Stimulated activated effector memory CD8-positive, alpha-beta T cell treated with anti-CD3 and anti-CD28 coated beads, Interleukin-12 subunit alpha, Interleukin-12 subunit beta, amount 100 ng/mL, for 72 hours (primary cell): Measurements from ENCODE around the gene CLEC10A.
A peak's percentile ranks its signal among the peaks of the same experiment; 100 is the strongest.
"Not testable (repeated sequence)": the region's sequence is repeated elsewhere in the genome, so short reads cannot be mapped to it uniquely, and the experiment has no call there.

Experiments used
- ATAC-seq: fragments of 150-1000 bp; cut with Tn5 transposase; 2 replicates; pipeline ENCODE4 v1.10.0; 2021
- DNase-seq, 2 donors: peaks; one replicate each; pipeline ENCODE4 v3.0.0; 2021 to 2022; ENCODE audit warnings: low spot score in 2 of 2
- H3K27ac Mint-ChIP-seq: one replicate; pipeline ENCODE4 v1.8.0; 2022; ENCODE audit warnings: mild to moderate bottlenecking, mixed read lengths
- H3K36me3 Mint-ChIP-seq: one replicate; pipeline ENCODE4 v1.8.0; 2022; ENCODE audit warnings: mild to moderate bottlenecking, mixed read lengths
- H3K4me1 Mint-ChIP-seq: one replicate; pipeline ENCODE4 v1.8.0; 2022; ENCODE audit warnings: mixed read lengths
- H3K4me3 Mint-ChIP-seq: one replicate; pipeline ENCODE4 v1.8.0; 2022; ENCODE audit warnings: mild to moderate bottlenecking, mixed read lengths
- H3K9me3 Mint-ChIP-seq: one replicate; pipeline ENCODE4 v1.8.0; 2022; ENCODE audit warnings: mixed read lengths

The CLEC10A gene

GRCh38 chr17:7112510-7113108, 32.6 kb upstream of the CLEC10A start:
- H3K9me3 Mint-ChIP-seq, result no peaks in the 10 kb centered on the region
- H3K36me3 Mint-ChIP-seq, result no peaks in the 10 kb centered on the region
- DNase-seq, result no peak
- H3K4me3 Mint-ChIP-seq, result no peak overlapping the region
- peak; percentile 6 for ATAC-seq
- no peak overlapping the region for H3K27ac Mint-ChIP-seq
- H3K4me1 Mint-ChIP-seq, result peaks cover 13% of the 10 kb centered on the region

DNA sequence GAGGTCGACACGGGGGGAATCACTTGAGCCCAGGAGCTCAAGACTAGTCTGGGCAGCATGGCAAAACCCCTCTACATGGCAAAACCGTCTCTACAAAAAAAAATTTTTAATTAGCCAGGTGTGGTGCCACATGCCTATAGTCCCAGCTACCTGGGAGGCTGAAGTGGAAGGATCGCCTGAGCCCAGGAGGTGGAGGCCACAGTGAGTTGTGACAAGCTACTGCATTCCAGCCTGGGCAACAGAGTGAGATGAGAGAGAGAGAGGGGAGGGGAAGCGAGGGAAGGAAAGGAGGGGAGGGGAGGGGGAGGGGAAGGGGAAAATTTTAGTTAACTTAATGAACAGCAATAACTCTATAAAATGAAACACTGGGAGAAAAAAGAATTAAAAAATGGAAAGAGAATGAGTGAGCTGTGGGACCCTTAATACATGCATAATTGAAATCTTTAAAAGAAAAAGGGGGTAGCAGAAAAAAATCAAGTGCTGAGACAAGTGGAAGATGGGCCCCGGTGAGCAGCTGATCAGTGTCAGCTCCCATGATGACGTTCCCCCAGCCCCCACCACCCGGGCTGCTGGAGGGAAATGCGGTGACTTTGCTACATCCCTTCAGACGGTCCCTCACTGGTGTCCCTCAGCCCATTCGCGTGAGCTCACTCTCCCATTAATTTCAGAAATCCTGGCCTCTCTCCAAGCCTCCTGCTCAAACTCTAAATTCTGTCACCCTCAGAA, 31.9 kb upstream of the CLEC10A start:
- DNase-seq (no peak), ATAC-seq (no peak)
- Mint-ChIP-seq H3K4me3 (no peak overlapping the region), H3K4me1 (peaks cover 13% of the 10 kb centered on the region), H3K36me3 (no peaks in the 10 kb centered on the region), H3K9me3 (no peaks in the 10 kb centered on the region), H3K27ac (no peak overlapping the region)

DNA sequence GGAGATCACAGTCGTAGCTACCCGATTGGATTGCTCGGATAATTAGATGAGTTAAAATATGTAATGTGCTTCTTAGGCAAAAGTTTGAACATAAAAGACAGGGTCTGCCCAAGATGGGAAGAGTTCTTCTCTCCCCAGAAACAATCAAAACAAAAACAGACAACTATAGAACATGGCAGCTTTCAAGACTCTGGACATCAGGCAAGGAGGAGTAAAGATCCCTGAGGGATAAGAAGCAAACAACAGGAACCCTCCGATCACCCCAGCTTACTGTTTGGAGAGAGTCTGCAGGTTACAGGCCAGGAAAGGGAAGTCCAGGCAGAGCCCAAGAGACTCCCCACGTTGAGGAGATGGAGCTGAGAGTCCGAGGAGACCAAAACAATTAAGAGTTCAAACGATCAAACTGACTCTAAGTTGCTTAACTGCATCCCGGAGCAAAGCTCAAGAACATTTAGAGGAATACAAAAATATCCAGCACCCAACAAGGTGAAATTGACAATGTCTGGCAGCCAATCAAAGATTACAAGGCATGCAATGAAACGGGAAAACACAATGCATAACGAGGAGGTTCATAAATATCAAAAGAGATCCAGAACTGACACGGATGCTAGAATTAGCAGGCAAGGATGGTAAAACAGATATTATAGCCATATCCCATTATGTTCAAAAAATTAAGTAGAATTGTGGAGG, 30.7 kb upstream of the CLEC10A start:
- H3K27ac Mint-ChIP-seq, result peak overlapping the region; percentile 67
- no peaks in the 10 kb centered on the region for H3K36me3 Mint-ChIP-seq
- H3K4me1 Mint-ChIP-seq, result peaks cover 13% of the 10 kb centered on the region
- H3K9me3 Mint-ChIP-seq, result no peaks in the 10 kb centered on the region
- ATAC-seq, result no peak
- no peak overlapping the region for H3K4me3 Mint-ChIP-seq
- DNase-seq, result no peak

- peaks cover 13% of the 10 kb centered on the region for H3K4me1 Mint-ChIP-seq
- H3K27ac Mint-ChIP-seq, result peak overlapping the region; percentile 67
- ATAC-seq (peak; percentile 51), DNase-seq (no peak)
- H3K9me3 Mint-ChIP-seq, result no peaks in the 10 kb centered on the region
- H3K36me3 Mint-ChIP-seq, result no peaks in the 10 kb centered on the region
- H3K4me3 Mint-ChIP-seq, result no peak overlapping the region
These were observed 29.6 kb upstream of the CLEC10A start for GRCh38 chr17:7109461-7110322.

DNA sequence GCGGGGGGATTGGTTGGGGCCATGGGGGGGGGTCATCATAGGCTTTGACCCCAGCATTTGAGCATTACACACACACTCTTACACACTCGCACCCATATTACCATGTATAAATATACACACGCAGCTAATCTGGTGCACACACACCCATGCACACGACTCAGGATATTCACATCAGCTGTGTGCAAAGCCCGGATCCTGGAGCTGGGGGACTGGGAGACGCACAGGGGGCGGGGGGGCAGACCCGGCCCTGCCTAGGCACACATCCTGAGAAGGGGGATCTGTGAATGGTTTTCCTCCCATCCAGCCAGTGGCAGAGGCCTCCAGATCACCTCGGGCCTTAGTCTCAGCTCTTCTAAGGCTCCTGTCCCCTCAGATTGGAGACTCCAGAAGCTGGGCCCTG, 28.9 kb upstream of the CLEC10A start:
- H3K4me3 Mint-ChIP-seq, result no peak overlapping the region
- H3K4me1 Mint-ChIP-seq, result peaks cover 13% of the 10 kb centered on the region
- H3K27ac Mint-ChIP-seq, result no peak overlapping the region
- no peaks in the 10 kb centered on the region for H3K36me3 Mint-ChIP-seq
- no peaks in the 10 kb centered on the region for H3K9me3 Mint-ChIP-seq
- no peak for DNase-seq
- ATAC-seq, result no peak

- no peak for DNase-seq
- peaks cover 13% of the 10 kb centered on the region for H3K4me1 Mint-ChIP-seq
- no peak overlapping the region for H3K4me3 Mint-ChIP-seq
- H3K9me3 Mint-ChIP-seq, result no peaks in the 10 kb centered on the region
- H3K27ac Mint-ChIP-seq, result no peak overlapping the region
- no peak for ATAC-seq
- no peaks in the 10 kb centered on the region for H3K36me3 Mint-ChIP-seq
These were observed 28.5 kb upstream of the CLEC10A start for GRCh38 chr17:7108560-7108925.

DNA sequence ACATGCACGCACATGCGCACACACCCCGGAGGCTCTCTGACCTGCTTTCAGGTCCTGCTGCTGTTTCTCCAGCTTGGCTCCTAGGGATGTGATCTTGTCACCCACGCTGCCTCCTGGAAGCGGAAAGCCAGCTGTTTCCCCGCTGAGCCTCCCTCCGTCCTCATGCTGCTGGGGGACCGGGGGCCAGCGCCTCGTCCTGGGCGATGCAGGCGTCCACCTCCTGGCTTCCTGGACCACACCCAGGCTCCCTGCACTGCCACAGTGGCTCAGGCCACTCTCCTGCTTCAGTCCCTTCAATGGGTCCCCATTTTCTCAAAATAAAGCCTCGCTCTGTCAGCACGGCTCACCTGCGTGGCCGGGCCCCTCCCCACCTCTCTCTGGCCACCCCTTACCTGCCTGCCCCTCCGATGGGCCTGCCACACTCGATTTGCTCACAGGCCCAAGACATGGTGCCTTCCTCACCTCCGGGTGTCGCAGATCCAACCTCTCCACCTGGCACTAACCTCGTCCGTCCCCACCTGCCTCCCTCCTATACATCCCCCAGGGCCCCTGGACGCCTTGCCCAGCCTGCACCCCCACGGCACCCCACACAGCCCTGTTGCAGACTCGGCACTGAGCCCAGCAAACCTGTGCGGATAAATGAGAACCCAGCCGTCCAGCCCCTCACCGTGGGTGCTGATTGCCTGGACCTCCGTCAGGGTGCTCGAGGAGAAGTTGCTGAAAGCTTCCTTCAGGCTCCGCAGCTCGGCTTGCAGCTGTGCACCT, 27.9 kb upstream of the CLEC10A start:
- DNase-seq (no peak), ATAC-seq (no peak)
- H3K4me1 Mint-ChIP-seq, result peaks cover 13% of the 10 kb centered on the region
- no peak overlapping the region for H3K27ac Mint-ChIP-seq
- H3K9me3 Mint-ChIP-seq, result no peaks in the 10 kb centered on the region
- H3K4me3 Mint-ChIP-seq, result no peak overlapping the region
- H3K36me3 Mint-ChIP-seq, result no peaks in the 10 kb centered on the region

GRCh38 chr17:7107012-7107754, 27.1 kb upstream of the CLEC10A start:
- no peak overlapping the region for H3K27ac Mint-ChIP-seq
- H3K36me3 Mint-ChIP-seq, result no peaks in the 10 kb centered on the region
- ATAC-seq (no peak), DNase-seq (no peak)
- no peak overlapping the region for H3K4me3 Mint-ChIP-seq
- no peaks in the 10 kb centered on the region for H3K9me3 Mint-ChIP-seq
- H3K4me1 Mint-ChIP-seq, result peaks cover 13% of the 10 kb centered on the region

DNA sequence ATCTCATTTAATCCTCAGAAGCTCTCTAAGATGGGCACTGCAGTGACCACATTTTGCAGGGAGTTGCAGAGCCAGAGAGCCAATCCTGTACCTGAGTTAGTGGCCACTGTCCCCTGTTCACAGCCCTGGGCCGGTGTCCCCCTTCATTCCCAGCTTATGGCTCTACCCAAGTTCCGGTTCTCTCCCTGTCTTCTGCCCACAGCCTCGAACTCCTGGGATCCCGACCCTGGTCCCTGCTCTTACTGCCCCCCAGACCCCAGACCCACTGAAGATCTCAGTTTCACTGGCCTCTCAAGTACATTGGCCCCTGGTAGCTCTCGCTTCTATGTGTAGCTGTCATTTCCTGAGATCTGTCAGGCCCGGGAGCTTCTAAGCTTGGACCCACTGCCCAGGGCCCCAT, 22.4 kb upstream of the CLEC10A start:
- Mint-ChIP-seq H3K9me3 (no peaks in the 10 kb centered on the region), H3K4me3 (no peak overlapping the region), H3K4me1 (no peaks in the 10 kb centered on the region), H3K36me3 (no peaks in the 10 kb centered on the region), H3K27ac (no peak overlapping the region)
- no peak for DNase-seq
- no peak for ATAC-seq

GRCh38 chr17:7101531-7101930, 21.5 kb upstream of the CLEC10A start:
- Mint-ChIP-seq H3K4me1 (no peaks in the 10 kb centered on the region), H3K36me3 (no peaks in the 10 kb centered on the region), H3K27ac (no peak overlapping the region), H3K9me3 (no peaks in the 10 kb centered on the region), H3K4me3 (no peak overlapping the region)
- DNase-seq, result no peak
- ATAC-seq, result no peak

DNA sequence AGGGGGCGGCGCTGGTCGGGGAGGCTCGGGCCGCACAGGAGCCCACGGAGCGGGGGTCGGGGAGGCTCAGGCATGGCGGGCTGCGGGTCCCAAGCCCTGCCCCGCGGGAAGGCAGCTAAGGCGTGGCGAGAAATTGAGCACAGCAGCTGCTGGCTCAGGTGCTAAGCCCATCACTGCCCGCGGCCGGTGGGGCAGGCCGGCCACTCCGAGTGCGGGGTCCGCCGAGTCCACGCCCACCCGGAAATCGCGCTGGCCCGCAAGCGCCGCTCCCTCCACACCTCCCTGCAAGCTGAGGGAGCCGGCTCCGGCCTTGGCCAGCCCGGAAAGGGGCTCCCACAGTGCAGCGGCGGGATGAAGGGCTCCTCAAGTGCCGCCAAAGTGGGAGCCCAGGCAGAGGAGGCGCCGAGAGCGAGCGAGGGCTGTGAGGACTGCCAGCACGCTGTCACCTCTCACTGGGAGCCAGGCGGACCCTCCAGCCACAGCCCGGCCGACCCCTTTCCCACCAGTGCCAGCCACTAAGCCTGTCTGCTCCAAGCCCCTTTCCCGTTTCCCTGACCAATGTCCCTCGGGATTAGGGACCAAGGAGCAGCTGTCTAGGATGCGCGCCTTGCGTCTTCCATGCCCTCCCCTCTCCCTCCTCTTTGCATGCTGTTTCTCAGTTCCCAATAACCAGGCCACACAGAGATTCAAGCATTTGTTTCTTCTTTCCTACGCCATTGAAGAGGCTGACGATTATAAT, 20.8 kb upstream of the CLEC10A start:
- H3K9me3 Mint-ChIP-seq, H3K4me3 Mint-ChIP-seq, H3K36me3 Mint-ChIP-seq, DNase-seq, ATAC-seq, H3K4me1 Mint-ChIP-seq, H3K27ac Mint-ChIP-seq: not testable (repeated sequence)

- no peak for ATAC-seq
- peaks cover 11% of the 10 kb centered on the region for H3K4me1 Mint-ChIP-seq
- DNase-seq, result no peak
- H3K4me3 Mint-ChIP-seq, result no peak overlapping the region
- no peak overlapping the region for H3K27ac Mint-ChIP-seq
- no peaks in the 10 kb centered on the region for H3K36me3 Mint-ChIP-seq
- H3K9me3 Mint-ChIP-seq, result no peaks in the 10 kb centered on the region
These were observed 18.9 kb upstream of the CLEC10A start for GRCh38 chr17:7098802-7099459.

DNA sequence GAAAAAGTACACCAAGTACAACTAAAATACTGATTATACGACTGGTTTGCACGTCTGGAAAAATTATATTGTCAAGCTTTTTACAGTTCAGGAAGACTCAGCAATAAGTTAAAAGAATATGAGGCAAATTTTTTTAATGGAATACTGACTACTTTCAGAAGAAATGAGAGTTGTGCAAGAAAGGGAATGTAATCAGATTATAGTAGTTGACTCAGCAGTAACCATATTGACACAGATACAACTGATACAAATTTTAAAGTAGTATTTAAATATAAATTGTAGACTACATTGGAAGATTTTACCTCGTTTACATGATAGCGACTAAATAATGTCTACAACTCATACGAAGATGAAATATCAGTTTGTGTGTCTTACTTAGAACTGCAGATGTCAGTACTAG, 17.9 kb upstream of the CLEC10A start:
- no peak overlapping the region for H3K27ac Mint-ChIP-seq
- ATAC-seq, result no peak
- H3K4me1 Mint-ChIP-seq, result peaks cover 12% of the 10 kb centered on the region
- no peaks in the 10 kb centered on the region for H3K9me3 Mint-ChIP-seq
- H3K36me3 Mint-ChIP-seq, result no peaks in the 10 kb centered on the region
- no peak overlapping the region for H3K4me3 Mint-ChIP-seq
- DNase-seq, result no peak
